ENCODE measurements around the gene ASPSCR1. TPM values are rescaled to one million over a fixed set of nuclear protein-coding genes. Genes with fewer than 3 reads are reported as not detected.

ASPSCR1 gene
- total and polyA plus RNA-seq, 9 of the 15 experiments (the other 6 are each of a cell fraction or from before 2014, with no cell fraction given) = 0.90 to 36.9 (median 11.6) TPM

- TF ChIP-seq BDP1 (IDR thresholded peaks at IDR 0.05; ENCODE audit: insufficient read depth, insufficient read length) (no peak), JUN (IDR thresholded peaks at IDR 0.05; ENCODE audit: borderline replicate concordance, low read depth, low read length) (no peak), JUN (CRISPR knock-in tag; IDR thresholded peaks at IDR 0.05; ENCODE audit: borderline replicate concordance) (no peak), ILF3 (IDR thresholded peaks at IDR 0.05; ENCODE audit: borderline replicate concordance) (no peak), MECOM (CRISPR knock-in tag; IDR thresholded peaks at IDR 0.05) (no peak), ZKSCAN3 (CRISPR knock-in tag; IDR thresholded peaks at IDR 0.05) (no peak), MBD1 (CRISPR knock-in tag; IDR thresholded peaks at IDR 0.05) (no peak), BRD4 (IDR thresholded peaks at IDR 0.05) (no peak), GTF2B (IDR thresholded peaks at IDR 0.05; ENCODE audit: extremely low read depth, insufficient read length) (no peak), FOXK1 (CRISPR knock-in tag; IDR thresholded peaks at IDR 0.05; ENCODE audit: borderline replicate concordance) (no peak; the same call in 1 of the 2 replicates), COPS2 (conservative IDR thresholded peaks at IDR 0.05) (no peak), ZNF785 (CRISPR knock-in tag; IDR thresholded peaks at IDR 0.05) (no peak), ZFP30 (CRISPR knock-in tag; IDR thresholded peaks at IDR 0.05; ENCODE audit: borderline replicate concordance) (no peak), CHD2 (IDR thresholded peaks at IDR 0.05; ENCODE audit: low read depth, low read length) (peak; percentile 40; the same call in 1 of the 2 replicates), ZNF121 (CRISPR knock-in tag; conservative IDR thresholded peaks at IDR 0.05) (no peak), SRSF1 (IDR thresholded peaks at IDR 0.05; ENCODE audit: low read depth, low read length) (no peak), VEZF1 (CRISPR knock-in tag; IDR thresholded peaks at IDR 0.05) (no peak), DIDO1 (tag; IDR thresholded peaks at IDR 0.05; ENCODE audit: low read depth) (no peak), FOXK2 (conservative IDR thresholded peaks at IDR 0.05 in 1 of 2, IDR thresholded peaks at IDR 0.05 in 1 of 2; ENCODE audit: low read depth in 2 of 2) (no peak)
- TF ChIP-seq, protein P1, sequence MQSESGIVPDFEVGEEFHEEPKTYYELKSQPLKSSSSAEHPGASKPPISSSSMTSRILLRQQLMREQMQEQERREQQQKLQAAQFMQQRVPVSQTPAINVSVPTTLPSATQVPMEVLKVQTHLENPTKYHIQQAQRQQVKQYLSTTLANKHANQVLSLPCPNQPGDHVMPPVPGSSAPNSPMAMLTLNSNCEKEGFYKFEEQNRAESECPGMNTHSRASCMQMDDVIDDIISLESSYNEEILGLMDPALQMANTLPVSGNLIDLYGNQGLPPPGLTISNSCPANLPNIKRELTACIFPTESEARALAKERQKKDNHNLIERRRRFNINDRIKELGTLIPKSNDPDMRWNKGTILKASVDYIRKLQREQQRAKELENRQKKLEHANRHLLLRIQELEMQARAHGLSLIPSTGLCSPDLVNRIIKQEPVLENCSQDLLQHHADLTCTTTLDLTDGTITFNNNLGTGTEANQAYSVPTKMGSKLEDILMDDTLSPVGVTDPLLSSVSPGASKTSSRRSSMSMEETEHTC (IDR thresholded peaks at IDR 0.05) = no peak
- TF ChIP-seq, protein P2, sequence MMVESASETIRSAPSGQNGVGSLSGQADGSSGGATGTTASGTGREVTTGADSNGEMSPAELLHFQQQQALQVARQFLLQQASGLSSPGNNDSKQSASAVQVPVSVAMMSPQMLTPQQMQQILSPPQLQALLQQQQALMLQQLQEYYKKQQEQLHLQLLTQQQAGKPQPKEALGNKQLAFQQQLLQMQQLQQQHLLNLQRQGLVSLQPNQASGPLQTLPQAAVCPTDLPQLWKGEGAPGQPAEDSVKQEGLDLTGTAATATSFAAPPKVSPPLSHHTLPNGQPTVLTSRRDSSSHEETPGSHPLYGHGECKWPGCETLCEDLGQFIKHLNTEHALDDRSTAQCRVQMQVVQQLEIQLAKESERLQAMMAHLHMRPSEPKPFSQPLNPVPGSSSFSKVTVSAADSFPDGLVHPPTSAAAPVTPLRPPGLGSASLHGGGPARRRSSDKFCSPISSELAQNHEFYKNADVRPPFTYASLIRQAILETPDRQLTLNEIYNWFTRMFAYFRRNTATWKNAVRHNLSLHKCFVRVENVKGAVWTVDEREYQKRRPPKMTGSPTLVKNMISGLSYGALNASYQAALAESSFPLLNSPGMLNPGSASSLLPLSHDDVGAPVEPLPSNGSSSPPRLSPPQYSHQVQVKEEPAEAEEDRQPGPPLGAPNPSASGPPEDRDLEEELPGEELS (CRISPR knock-in tag; IDR thresholded peaks at IDR 0.05; ENCODE audit: borderline replicate concordance) = no peak
Measured at GRCh38 chr17:81976332-81977210, 858 bp upstream of the ASPSCR1 start (continued).

Measured in K562 (cell line).